CD14-positive monocyte (primary cell): Measurements from ENCODE around the gene LRIT1. TPM values are rescaled to one million over a fixed set of nuclear protein-coding genes. Genes with fewer than 3 reads are reported as not detected.

ENCODE experiments used
- DNase-seq, 3 donors: peaks; one replicate each; pipeline ENCODE4 v3.0.0-alpha.2; 2011 to 2022
- H2AFZ ChIP-seq: 2 replicates; pipeline ENCODE4 v1.6.0; 2012; ENCODE audit warnings: mild to moderate bottlenecking, low read depth, low read length, inconsistent platforms; ENCODE audit not compliant: insufficient read depth, poor library complexity, severe bottlenecking
- H3K27ac ChIP-seq, 2 donors: 1 replicate in 1 of 2; 2 replicates in 1 of 2; pipeline ENCODE4 v1.5.1; 2012 to 2013; ENCODE audit warnings: low read length in 2 of 2, control low read depth in 1 of 2, inconsistent platforms in 1 of 2, low read depth in 1 of 2, mild to moderate bottlenecking in 1 of 2
- H3K27me3 ChIP-seq, 2 donors: one replicate each; pipeline versions ENCODE4 v1.6.0 to v1.6.1; 2011 to 2013; ENCODE audit warnings: low read length in 2 of 2; ENCODE audit not compliant: control insufficient read depth in 2 of 2, insufficient read depth in 2 of 2
- H3K36me3 ChIP-seq, 2 donors: replicated peaks in 1 of 2; 1 replicate in 1 of 2; 2 replicates in 1 of 2; pipeline versions ENCODE4 v1.5.1 to v1.6.1; 2012 to 2013; ENCODE audit warnings: low read length in 2 of 2, control low read depth in 1 of 2, inconsistent platforms in 1 of 2, mild to moderate bottlenecking in 1 of 2; ENCODE audit not compliant: insufficient read depth in 2 of 2, control insufficient read depth in 1 of 2
- H3K4me1 ChIP-seq, 2 donors: 1 replicate in 1 of 2; 2 replicates in 1 of 2; pipeline versions ENCODE4 v1.5.1 to v1.6.1; 2012 to 2013; ENCODE audit warnings: low read length in 2 of 2, control low read depth in 1 of 2, inconsistent platforms in 1 of 2, mild to moderate bottlenecking in 1 of 2, moderate library complexity in 1 of 2; ENCODE audit not compliant: insufficient read depth in 2 of 2, control insufficient read depth in 1 of 2
- H3K4me2 ChIP-seq: replicated peaks from 2 replicates; pipeline ENCODE3; 2012; ENCODE audit warnings: low read length, moderate library complexity, mild to moderate bottlenecking; ENCODE audit not compliant: poor library complexity, severe bottlenecking; ENCODE audit errors: extremely low read depth
- H3K4me3 ChIP-seq, 3 experiments: fragments of 200-600 bp in 1 of 3; sonication (generic) in 1 of 3; replicated peaks in 1 of 3; 1 replicate in 2 of 3; 2 replicates in 1 of 3; pipeline ENCODE4 v1.5.1; 2011 to 2013; ENCODE audit warnings: low read length in 3 of 3, mild to moderate bottlenecking in 3 of 3, control low read depth in 2 of 3, low read depth in 2 of 3, inconsistent platforms in 1 of 3, moderate library complexity in 1 of 3
- H3K79me2 ChIP-seq: 2 replicates; pipeline ENCODE4 v1.6.0; 2012; ENCODE audit warnings: mild to moderate bottlenecking, control low read depth, inconsistent platforms, low read length, moderate library complexity; ENCODE audit not compliant: insufficient read depth
- H3K9ac ChIP-seq: 2 replicates; pipeline ENCODE4 v1.6.0; 2017; ENCODE audit warnings: low read length, mild to moderate bottlenecking; ENCODE audit not compliant: insufficient read depth, poor library complexity, severe bottlenecking
- H3K9me3 ChIP-seq, 2 donors: replicated peaks in 1 of 2; 1 replicate in 1 of 2; 2 replicates in 1 of 2; pipeline versions ENCODE4 v1.5.1 to v1.6.1; 2012 to 2013; ENCODE audit warnings: low read length in 2 of 2, control low read depth in 1 of 2; ENCODE audit not compliant: control insufficient read depth in 1 of 2, insufficient read depth in 1 of 2
- H4K20me1 ChIP-seq: 2 replicates; pipeline ENCODE4 v1.6.0; 2012; ENCODE audit warnings: mild to moderate bottlenecking, low read length, control low read depth, moderate library complexity; ENCODE audit not compliant: insufficient read depth
- H3K27ac Mint-ChIP-seq, 7 donors: one replicate each; pipeline ENCODE4 v1.8.0; 2020; ENCODE audit warnings: mild to moderate bottlenecking in 7 of 7, mixed read lengths in 7 of 7, moderate library complexity in 6 of 7, inconsistent platforms in 2 of 7
- H3K27me3 Mint-ChIP-seq, 3 donors: one replicate each; pipeline ENCODE4 v1.8.0; 2021 to 2022; ENCODE audit warnings: low read depth in 3 of 3, mild to moderate bottlenecking in 3 of 3, mixed read lengths in 3 of 3, moderate library complexity in 3 of 3, inconsistent platforms in 1 of 3
- H3K36me3 Mint-ChIP-seq, 2 donors: one replicate each; pipeline ENCODE4 v1.8.0; 2020; ENCODE audit warnings: mixed read lengths in 2 of 2, inconsistent platforms in 1 of 2, mild to moderate bottlenecking in 1 of 2
- H3K4me1 Mint-ChIP-seq: one replicate; pipeline ENCODE4 v1.8.0; 2020; ENCODE audit warnings: mild to moderate bottlenecking, mixed read lengths
- H3K4me3 Mint-ChIP-seq, 2 donors: one replicate each; pipeline ENCODE4 v1.8.0; 2020; ENCODE audit warnings: mild to moderate bottlenecking in 2 of 2, mixed read lengths in 2 of 2, moderate library complexity in 1 of 2
- H3K9me3 Mint-ChIP-seq, 7 donors: one replicate each; pipeline ENCODE4 v1.8.0; 2020 to 2022; ENCODE audit warnings: mixed read lengths in 7 of 7, mild to moderate bottlenecking in 6 of 7, moderate library complexity in 6 of 7, inconsistent platforms in 2 of 7
- CTCF ChIP-seq: fragments of 200-600 bp; IDR thresholded peaks from one replicate; pipeline ENCODE4 v1.8.0; 2022; ENCODE audit warnings: antibody characterized with exemption, mild to moderate bottlenecking
- WGBS: methylation state at CpG from one replicate; pipeline ENCODE4 v1.1.5; 2013; ENCODE audit warnings: missing lambda C conversion rate; ENCODE audit not compliant: insufficient coverage; 5-methylcytosine and 5-hydroxymethylcytosine counted together
- intact Hi-C, 2 donors: fragments of 100-400 bp; cut with micrococcal nuclease; formaldehyde crosslinking; loops; one replicate each; pipeline versions ENCODE4 v1.15.0 to v1.15.1; 2023
- polyA plus RNA-seq, 3 donors: library from polyadenylated mRNA; depleted of rRNA in 1 of 3; unstranded in 2 of 3; stranded (reverse) in 1 of 3; fragments of 300-500 nt in 2 of 3; fragments of >200 nt in 1 of 3; fragmentation: Illumina TruSeq in 2 of 3; gene quantifications; 1 replicate in 2 of 3; 2 replicates in 1 of 3; pipeline ENCODE4 v1.2.3, GENCODE V29; 2012 to 2021

Gene LRIT1
- polyA plus RNA-seq, 3 donors, result not detected

GRCh38 chr10:84217746-84218145, 23.6 kb downstream of the LRIT1 start:
- Histone ChIP-seq H3K9ac (no peak overlapping the region), H3K4me2 (no peak overlapping the region), H3K4me3 (no peak overlapping the region), H4K20me1 (no peaks in the 10 kb centered on the region), H3K36me3 (no peaks in the 10 kb centered on the region), H2AFZ (no peak overlapping the region), H3K9me3 (no peaks in the 10 kb centered on the region), H3K4me1 (no peaks in the 10 kb centered on the region), H3K79me2 (no peaks in the 10 kb centered on the region), H3K27me3 (no peaks in the 10 kb centered on the region), H3K27ac (no peak overlapping the region)
- intact Hi-C loops, result no loop called here
- Mint-ChIP-seq H3K36me3 (no peaks in the 10 kb centered on the region), H3K9me3 (peaks cover 0 to 5% (median 2%) of the 10 kb centered on the region in 7 donors), H3K4me3 (no peak overlapping the region), H3K27me3 (peaks cover 6 to 7% (median 6%) of the 10 kb centered on the region in 3 donors), H3K4me1 (no peaks in the 10 kb centered on the region), H3K27ac (no peak overlapping the region)
- DNase-seq, result no peak
- TF ChIP-seq CTCF, result no peak
- 96% methylated on average over 4 of the region's 4 CpGs for WGBS

DNA sequence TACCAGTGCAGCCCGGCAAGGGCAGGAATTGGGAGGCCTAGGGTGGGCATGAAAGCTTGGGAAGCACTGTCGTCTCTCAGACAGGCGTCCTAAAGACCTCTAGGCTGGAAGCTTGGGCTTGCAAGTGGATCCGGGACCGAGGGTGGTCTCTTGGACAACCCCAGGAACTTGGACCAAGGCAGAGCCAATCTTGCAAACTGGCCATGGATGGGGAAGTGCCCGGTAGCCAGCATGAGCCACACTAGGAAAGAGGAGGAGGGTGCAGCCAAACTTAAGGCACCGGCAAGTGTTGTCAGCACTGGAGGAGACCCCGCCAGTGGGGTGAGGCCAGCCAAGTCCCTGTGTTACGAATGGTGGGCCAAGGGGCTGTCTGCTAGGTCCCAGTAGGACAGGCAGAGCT, 24.5 kb downstream of the LRIT1 start:
- no peak overlapping the region for H3K27ac ChIP-seq
- no peak overlapping the region for H3K9ac ChIP-seq
- no peaks in the 10 kb centered on the region for H3K4me1 Mint-ChIP-seq
- H3K9me3 Mint-ChIP-seq, result peaks cover 0 to 5% (median 2%) of the 10 kb centered on the region in 7 donors
- no peaks in the 10 kb centered on the region for H3K79me2 ChIP-seq
- no peak overlapping the region for H3K27ac Mint-ChIP-seq
- peaks cover 4 to 6% (median 6%) of the 10 kb centered on the region in 3 donors for H3K27me3 Mint-ChIP-seq
- TF ChIP-seq CTCF, result no peak
- H2AFZ ChIP-seq, result no peak overlapping the region
- H3K36me3 Mint-ChIP-seq, result no peaks in the 10 kb centered on the region
- H3K4me3 ChIP-seq, result no peak overlapping the region
- no peaks in the 10 kb centered on the region for H3K9me3 ChIP-seq
- 87% methylated on average over 9 of the region's 9 CpGs for WGBS
- H3K27me3 ChIP-seq, result no peaks in the 10 kb centered on the region
- no peak overlapping the region for H3K4me3 Mint-ChIP-seq
- no peak for DNase-seq
- no peaks in the 10 kb centered on the region for H3K36me3 ChIP-seq
- H4K20me1 ChIP-seq, result no peaks in the 10 kb centered on the region
- no peaks in the 10 kb centered on the region for H3K4me1 ChIP-seq
- intact Hi-C loops, result no loop called here
- no peak overlapping the region for H3K4me2 ChIP-seq
